HepG2 (cell line): Measurements from ENCODE around the gene ROM1. TPM values are rescaled to one million over a fixed set of nuclear protein-coding genes. Genes with fewer than 3 reads are reported as not detected.

Experiments used
- AKAP8 ChIP-seq: sonication (generic); formaldehyde crosslinking; IDR thresholded peaks from 2 replicates; pipeline ENCODE4 v1.5.1; 2020; ENCODE audit warnings: mild to moderate bottlenecking, missing genetic modification reagents
- FOXK2 ChIP-seq: fragments of 450-650 bp; IDR thresholded peaks from 2 replicates; pipeline ENCODE4 v1.6.1; 2016
- FOXO1 ChIP-seq: sonication (generic); formaldehyde crosslinking; IDR thresholded peaks from 2 replicates; pipeline ENCODE4 v1.4.0; 2020; ENCODE audit warnings: missing genetic modification reagents
- GPN1 ChIP-seq: sonication (generic); formaldehyde crosslinking; IDR thresholded peaks from 2 replicates; pipeline ENCODE4 v1.5.1; 2020; ENCODE audit warnings: missing genetic modification reagents, borderline replicate concordance
- ISX ChIP-seq: sonication (generic); formaldehyde crosslinking; conservative IDR thresholded peaks from 2 replicates; pipeline ENCODE4 v1.5.0; 2020; ENCODE audit warnings: missing genetic modification reagents
- JARID2 ChIP-seq: sonication (generic); formaldehyde crosslinking; IDR thresholded peaks from 2 replicates; pipeline ENCODE4 v1.8.1; 2023; ENCODE audit warnings: missing genetic modification reagents, inconsistent platforms; ENCODE audit not compliant: insufficient replicate concordance
- JUN ChIP-seq: sonication (generic); formaldehyde crosslinking; IDR thresholded peaks from 2 replicates; pipeline ENCODE4 v1.4.0; 2020; ENCODE audit warnings: mild to moderate bottlenecking, missing genetic modification reagents
- KAT7 ChIP-seq: IDR thresholded peaks from 2 replicates; pipeline ENCODE4 v1.6.1; 2018; ENCODE audit warnings: borderline replicate concordance, missing compliant biosample characterization
- MTERF4 ChIP-seq: sonication (generic); formaldehyde crosslinking; IDR thresholded peaks from 2 replicates; pipeline ENCODE4 v1.8.0; 2023; ENCODE audit warnings: mild to moderate bottlenecking, missing genetic modification reagents
- PAWR ChIP-seq: sonication (generic); formaldehyde crosslinking; IDR thresholded peaks from 2 replicates; pipeline ENCODE4 v1.4.0; 2020; ENCODE audit warnings: missing genetic modification reagents, mild to moderate bottlenecking, borderline replicate concordance
- POLR2AphosphoS2 ChIP-seq: IDR thresholded peaks from 2 replicates; pipeline ENCODE4 v1.6.1; 2011; ENCODE audit warnings: low read depth, low read length, improper control_type of control experiment
- RFXANK ChIP-seq: IDR thresholded peaks from 2 replicates; pipeline ENCODE4 v1.6.1; 2016
- RXRA ChIP-seq: sonication (generic); formaldehyde crosslinking; IDR thresholded peaks from 2 replicates; pipeline ENCODE4 v1.5.1; 2020; ENCODE audit warnings: missing genetic modification reagents
- SMARCC2 ChIP-seq: fragments of 450-650 bp; IDR thresholded peaks from 2 replicates; pipeline ENCODE4 v1.6.1; 2017; ENCODE audit warnings: antibody characterized with exemption, mild to moderate bottlenecking
- STAT5B ChIP-seq: sonication (generic); formaldehyde crosslinking; IDR thresholded peaks from 2 replicates; pipeline ENCODE4 v1.4.0; 2020; ENCODE audit warnings: missing genetic modification reagents
- UBTF ChIP-seq: sonication (generic); formaldehyde crosslinking; IDR thresholded peaks from 2 replicates; pipeline ENCODE4 v1.4.0; 2020; ENCODE audit warnings: mild to moderate bottlenecking, missing genetic modification reagents
- ZNF230 ChIP-seq: sonication (generic); formaldehyde crosslinking; IDR thresholded peaks from 2 replicates; pipeline ENCODE4 v1.4.0; 2020; ENCODE audit warnings: mild to moderate bottlenecking, missing genetic modification reagents
- ZNF326 ChIP-seq: sonication (generic); formaldehyde crosslinking; IDR thresholded peaks from 2 replicates; pipeline ENCODE4 v1.4.0; 2020; ENCODE audit warnings: missing genetic modification reagents, borderline replicate concordance
- ZNF431 ChIP-seq: sonication (generic); formaldehyde crosslinking; IDR thresholded peaks from 2 replicates; pipeline ENCODE4 v1.9.0; 2022; ENCODE audit warnings: missing genetic modification reagents, low read depth, mild to moderate bottlenecking, borderline replicate concordance
- ZNF562 ChIP-seq: sonication (generic); formaldehyde crosslinking; IDR thresholded peaks from 2 replicates; pipeline ENCODE4 v1.8.0; 2022; ENCODE audit warnings: missing genetic modification reagents, borderline replicate concordance
- polyA plus RNA-seq, 8 experiments: library from polyadenylated mRNA; depleted of rRNA in 3 of 8; stranded (reverse) in 7 of 8; unstranded in 1 of 8; fragments of >200 nt; fragmentation: Illumina TruSeq in 4 of 8; extraction: Trizol in 4 of 8; gene quantifications; 2 replicates each; pipeline versions ENCODE4 v1.2.1 to v1.2.3, GENCODE V29; 2011 to 2016; ENCODE audit warnings: low read depth in 4 of 8, missing spikeins in 1 of 8, mixed read lengths in 1 of 8; ENCODE audit not compliant: insufficient read depth in 1 of 8
- total RNA-seq, 5 experiments: library from RNA; depleted of rRNA; stranded (reverse); fragments of >200 nt; fragmentation: Illumina TruSeq; extraction: Trizol; gene quantifications; 2 replicates each; pipeline ENCODE4 v1.2.3, GENCODE V29; 2016; ENCODE audit warnings: low read depth in 1 of 5
- TF ChIP-seq, protein P1 (sequence below), 2 experiments: sonication (generic) in 1 of 2; formaldehyde crosslinking in 1 of 2; IDR thresholded peaks; 2 replicates each; pipeline versions ENCODE4 v1.6.1 to v1.9.0; 2014 to 2022; ENCODE audit warnings: antibody characterized with exemption in 1 of 2, borderline replicate concordance in 1 of 2, inconsistent platforms in 1 of 2, low read depth in 1 of 2, missing genetic modification reagents in 1 of 2

The ROM1 gene
- total and polyA plus RNA-seq, 2 of the 13 experiments (the other 11 are each of a cell fraction or from before 2014, with no cell fraction given) = 1.2 to 2.4 TPM

GRCh38 chr11:62573592-62574362 is 39.3 kb upstream of the ROM1 start, which contains the start of gene EEF1G (continued):
- TF ChIP-seq ZNF431 (CRISPR knock-in tag) = no peak; the same call in 1 of the 2 replicates
- TF ChIP-seq GPN1 (CRISPR knock-in tag) = no peak
- no peak for TF ChIP-seq PAWR (CRISPR knock-in tag)
- no peak for TF ChIP-seq JARID2 (CRISPR knock-in tag)
- TF ChIP-seq POLR2AphosphoS2 = no peak
- 0 out of 2 replicates have a peak, but pooled peaks have one; percentile 35 for TF ChIP-seq RXRA (CRISPR knock-in tag)
- no peak; the same call in 1 of the 2 replicates for TF ChIP-seq RFXANK
- peak; percentile 11; the same call in 1 of the 2 replicates for TF ChIP-seq MTERF4 (CRISPR knock-in tag)
- TF ChIP-seq ZNF326 (CRISPR knock-in tag) = no peak
- TF ChIP-seq AKAP8 (CRISPR knock-in tag) = 0 out of 2 replicates have a peak, but pooled peaks have one; percentile 16
- TF ChIP-seq FOXK2 = peak; percentile 62; the same call in 1 of the 2 replicates
- no peak; the same call in 1 of the 2 replicates for TF ChIP-seq ZNF230 (CRISPR knock-in tag)
- no peak for TF ChIP-seq ISX (CRISPR knock-in tag)
- TF ChIP-seq SMARCC2 = no peak
- no peak for TF ChIP-seq JUN (CRISPR knock-in tag)
- TF ChIP-seq UBTF (CRISPR knock-in tag) = peak; percentile 60; the same call in 1 of the 2 replicates
- TF ChIP-seq, protein P1, sequence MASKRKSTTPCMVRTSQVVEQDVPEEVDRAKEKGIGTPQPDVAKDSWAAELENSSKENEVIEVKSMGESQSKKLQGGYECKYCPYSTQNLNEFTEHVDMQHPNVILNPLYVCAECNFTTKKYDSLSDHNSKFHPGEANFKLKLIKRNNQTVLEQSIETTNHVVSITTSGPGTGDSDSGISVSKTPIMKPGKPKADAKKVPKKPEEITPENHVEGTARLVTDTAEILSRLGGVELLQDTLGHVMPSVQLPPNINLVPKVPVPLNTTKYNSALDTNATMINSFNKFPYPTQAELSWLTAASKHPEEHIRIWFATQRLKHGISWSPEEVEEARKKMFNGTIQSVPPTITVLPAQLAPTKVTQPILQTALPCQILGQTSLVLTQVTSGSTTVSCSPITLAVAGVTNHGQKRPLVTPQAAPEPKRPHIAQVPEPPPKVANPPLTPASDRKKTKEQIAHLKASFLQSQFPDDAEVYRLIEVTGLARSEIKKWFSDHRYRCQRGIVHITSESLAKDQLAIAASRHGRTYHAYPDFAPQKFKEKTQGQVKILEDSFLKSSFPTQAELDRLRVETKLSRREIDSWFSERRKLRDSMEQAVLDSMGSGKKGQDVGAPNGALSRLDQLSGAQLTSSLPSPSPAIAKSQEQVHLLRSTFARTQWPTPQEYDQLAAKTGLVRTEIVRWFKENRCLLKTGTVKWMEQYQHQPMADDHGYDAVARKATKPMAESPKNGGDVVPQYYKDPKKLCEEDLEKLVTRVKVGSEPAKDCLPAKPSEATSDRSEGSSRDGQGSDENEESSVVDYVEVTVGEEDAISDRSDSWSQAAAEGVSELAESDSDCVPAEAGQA (IDR thresholded peaks at IDR 0.05; ENCODE audit: low read depth) = no peak
- TF ChIP-seq, protein P1 (CRISPR knock-in tag; IDR thresholded peaks at IDR 0.05; ENCODE audit: borderline replicate concordance) = 0 out of 2 replicates have a peak, but pooled peaks have one; percentile 61
- no peak for TF ChIP-seq ZNF562
- peak; percentile 1; the same call in 1 of the 2 replicates for TF ChIP-seq KAT7 (CRISPR knock-in tag)
- no peak for TF ChIP-seq STAT5B (CRISPR knock-in tag)
- TF ChIP-seq FOXO1 (CRISPR knock-in tag) = no peak; the same call in 1 of the 2 replicates
